HG02642 (cell line): ENCODE data around the gene STK17B.
A peak's percentile ranks its signal among the peaks of the same experiment; 100 is the strongest.
"Not testable (repeated sequence)": the region's sequence is repeated elsewhere in the genome, so short reads cannot be mapped to it uniquely, and the experiment has no call there.

ENCODE experiments used
- ATAC-seq: cut with Tn5 transposase; IDR thresholded peaks from one replicate; pipeline ENCODE4 v1.9.1; 2021; ENCODE audit warnings: mild to moderate bottlenecking; ENCODE audit not compliant: unreplicated experiment, poor library complexity

STK17B gene

DNA sequence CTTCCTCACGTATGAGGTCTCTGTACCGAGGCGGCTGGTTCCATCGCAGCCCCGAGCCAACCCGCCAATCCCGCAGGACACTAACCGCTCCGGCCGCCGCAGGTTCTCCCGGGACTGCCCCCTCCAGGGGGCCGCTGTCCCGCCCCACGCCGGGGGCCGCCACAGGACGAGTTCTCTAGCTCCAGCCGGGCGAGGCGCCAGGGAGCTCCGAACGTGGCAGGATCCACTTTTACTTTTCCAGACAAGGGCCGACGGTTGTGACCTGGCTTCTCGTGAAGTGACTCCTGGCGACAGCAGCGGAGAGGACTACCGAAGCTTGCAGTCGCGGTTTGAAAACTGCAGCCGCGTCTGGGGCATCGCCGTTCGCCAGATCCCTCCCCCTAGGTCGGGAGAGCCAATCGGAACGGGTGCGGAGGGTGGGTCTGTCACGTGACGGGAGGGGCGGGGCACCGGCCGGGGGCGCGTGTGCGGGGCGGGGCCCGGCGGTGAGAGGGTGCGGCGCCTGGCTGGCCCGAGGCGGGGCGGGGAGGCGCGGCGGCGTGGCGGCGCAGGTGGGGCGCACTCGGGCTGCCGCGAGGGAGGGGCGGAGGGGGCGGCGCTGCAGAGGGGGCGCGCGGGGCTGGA is at the start of gene STK17B:
TSS of gene STK17B (minus strand) at position 331 of the 624 bp plus-strand sequence. CDS start 8,195 bp downstream, outside the sequence.
- peak; percentile 56 for ATAC-seq

DNA sequence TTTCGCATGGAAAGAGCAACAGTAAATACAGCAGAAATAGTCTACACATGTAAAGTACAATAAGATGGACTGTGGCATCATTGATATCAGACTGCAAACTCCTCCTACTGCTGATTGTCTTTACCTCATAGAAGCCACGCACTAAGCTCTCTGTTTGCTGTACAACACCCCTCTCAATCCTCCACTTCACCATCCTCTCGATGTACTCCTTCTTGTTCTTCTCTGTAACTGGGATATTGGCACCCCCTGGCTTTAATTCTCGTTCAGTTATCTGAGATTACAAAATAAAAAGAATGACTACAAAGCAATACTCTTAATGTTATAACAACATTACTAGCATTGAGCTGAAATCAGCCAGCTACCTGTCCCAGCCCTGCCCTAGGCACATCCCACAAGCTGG is 49.3 kb upstream of the STK17B start:
- ATAC-seq = no peak

DNA sequence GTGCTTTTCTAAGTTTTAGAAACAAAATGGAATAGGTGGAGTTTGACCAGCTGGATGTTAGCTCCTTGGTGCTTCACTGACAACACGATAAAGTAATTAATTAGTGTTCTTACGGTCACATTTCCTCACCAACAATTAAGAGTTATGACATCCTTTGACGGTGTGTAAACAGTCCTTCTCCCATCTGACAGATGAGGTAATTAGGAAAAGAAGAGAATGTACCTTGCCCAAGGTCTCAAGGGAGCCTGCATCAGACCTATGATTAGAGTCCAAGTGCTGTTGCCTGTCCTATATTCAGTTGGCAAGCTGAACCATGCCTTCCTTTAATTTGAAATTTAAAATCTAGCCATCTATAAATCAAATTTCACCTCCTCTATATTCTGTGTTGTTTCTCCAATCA is 48.3 kb upstream of the STK17B start:
- no peak for ATAC-seq

- ATAC-seq = no peak
Observed at GRCh38 chr2:196218106-196218505, 46.7 kb upstream of the STK17B start.

DNA sequence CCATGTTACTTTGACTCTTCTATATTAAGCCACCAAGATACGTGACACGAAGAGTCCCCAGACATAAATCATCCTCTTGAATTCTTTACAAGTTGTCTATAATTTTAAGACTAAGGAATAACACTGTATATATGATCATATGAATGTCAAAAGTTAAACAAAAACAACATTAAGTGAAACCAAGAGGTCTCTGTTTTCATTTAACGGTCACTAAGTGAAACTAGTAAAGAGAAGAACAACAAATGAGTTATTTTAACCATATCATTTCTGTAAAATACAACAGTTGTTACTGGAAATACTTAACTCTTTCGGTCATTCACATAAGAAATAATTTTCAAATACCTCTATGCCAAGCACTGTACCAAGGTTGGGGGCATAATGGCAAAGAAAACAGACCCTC is 45.7 kb upstream of the STK17B start:
- no peak for ATAC-seq

DNA sequence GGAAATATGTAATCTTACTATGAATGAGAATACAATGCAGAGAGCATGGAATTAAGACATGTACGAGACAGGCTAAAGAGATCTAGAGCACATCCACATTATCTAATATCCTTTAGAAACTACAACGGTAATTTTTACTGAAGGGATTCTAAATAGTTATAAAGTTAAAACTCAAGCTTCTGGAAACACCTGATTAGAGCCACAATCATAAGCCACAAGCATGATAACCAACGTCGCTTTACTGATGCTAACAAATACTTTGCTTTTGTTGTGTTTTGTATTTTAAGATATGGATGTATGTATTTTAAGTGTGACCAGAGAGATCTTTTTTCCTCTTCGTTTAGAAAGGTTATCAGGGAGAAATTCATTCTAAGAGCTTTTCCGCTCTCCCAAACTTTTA is 44.0 kb upstream of the STK17B start:
- ATAC-seq = no peak

DNA sequence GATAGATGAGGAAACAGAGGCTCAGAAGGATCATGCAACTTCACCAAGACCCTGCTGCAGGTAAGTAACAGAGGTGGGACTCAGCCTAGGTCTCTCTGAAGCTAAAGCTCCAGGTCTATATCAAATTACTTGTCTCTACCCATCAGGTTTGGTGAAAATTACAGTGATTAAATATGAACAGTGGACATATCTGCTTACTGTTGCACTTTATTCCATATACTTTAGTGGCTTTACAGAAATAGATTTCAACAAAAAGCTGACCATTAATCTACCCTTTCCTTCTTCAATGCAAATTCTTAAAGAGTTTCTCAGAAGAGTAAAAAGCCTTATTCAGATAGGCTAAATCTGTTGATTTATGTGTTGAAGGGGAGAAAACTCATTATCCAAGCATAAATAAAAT is 42.8 kb upstream of the STK17B start:
- no peak for ATAC-seq

- ATAC-seq = no peak
Observed at GRCh38 chr2:196213252-196213980, 42.0 kb upstream of the STK17B start.

DNA sequence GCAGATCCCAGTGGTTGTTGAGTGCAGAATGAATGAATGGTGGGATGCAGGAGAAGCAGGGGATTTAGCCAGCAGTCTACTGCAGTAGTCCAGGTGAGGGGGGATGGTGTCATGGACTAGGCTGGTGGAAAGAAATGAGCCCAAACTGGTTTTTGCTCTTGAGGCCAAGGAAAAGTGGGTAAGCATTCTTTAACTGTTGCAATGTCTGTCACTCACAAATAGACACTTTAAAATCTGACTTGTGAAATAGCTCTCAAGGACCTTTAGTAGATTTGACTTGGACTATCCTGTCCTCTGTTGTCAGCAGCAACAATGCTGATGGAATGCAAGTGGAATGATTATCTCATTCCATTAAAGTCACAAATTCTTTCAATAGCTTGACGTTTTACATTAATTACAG is 37.5 kb upstream of the STK17B start:
- ATAC-seq = no peak

DNA sequence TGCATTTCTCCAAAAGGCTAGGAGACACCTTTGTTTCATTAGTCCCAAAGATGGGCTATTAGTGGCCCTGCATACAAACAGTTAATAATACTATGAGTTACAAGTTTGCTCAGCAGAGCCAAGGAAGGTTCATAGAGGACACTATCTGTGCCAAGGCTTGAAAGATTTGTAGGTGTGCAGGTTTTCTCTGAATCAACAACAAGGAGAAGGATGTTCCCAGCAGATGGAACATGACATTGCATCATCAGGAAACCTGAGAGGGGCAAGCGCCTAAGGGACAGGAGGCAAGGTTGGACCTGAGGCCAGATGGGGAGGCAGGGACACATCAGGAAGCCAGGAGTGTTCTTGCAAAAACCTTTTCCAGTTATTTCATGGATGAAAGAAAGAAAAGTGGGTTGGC is 35.4 kb upstream of the STK17B start:
- ATAC-seq = no peak

DNA sequence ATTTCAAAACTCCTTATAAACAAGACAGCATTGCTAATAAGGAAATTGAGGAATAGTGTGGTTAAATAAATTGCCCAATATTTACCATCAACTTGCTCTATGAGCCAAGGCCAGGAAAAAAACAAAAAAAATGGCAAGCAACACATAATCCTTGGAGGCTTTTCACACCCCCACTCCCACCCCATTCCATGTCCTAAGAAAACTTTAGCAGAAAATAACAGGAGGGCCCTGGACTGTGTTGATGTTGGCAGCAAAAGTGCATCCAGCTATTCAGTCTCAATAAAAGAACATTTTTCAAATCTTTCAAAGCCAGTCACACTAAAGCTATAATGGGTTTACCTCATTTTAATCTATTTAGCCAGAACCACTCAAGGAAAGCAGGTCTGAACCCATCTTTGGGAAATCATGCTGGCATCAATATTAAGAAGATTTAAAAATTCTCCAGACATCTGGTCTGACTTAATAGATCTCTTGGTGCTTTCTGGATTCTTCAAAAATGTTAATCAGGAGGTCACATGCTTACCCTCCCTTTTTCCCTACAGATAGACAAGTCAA is 34.6 kb upstream of the STK17B start:
- ATAC-seq = no peak

- ATAC-seq = no peak
Observed at GRCh38 chr2:196205011-196205766, 33.8 kb upstream of the STK17B start.

- no peak for ATAC-seq
Observed at GRCh38 chr2:196201229-196202009, 30.0 kb upstream of the STK17B start.

DNA sequence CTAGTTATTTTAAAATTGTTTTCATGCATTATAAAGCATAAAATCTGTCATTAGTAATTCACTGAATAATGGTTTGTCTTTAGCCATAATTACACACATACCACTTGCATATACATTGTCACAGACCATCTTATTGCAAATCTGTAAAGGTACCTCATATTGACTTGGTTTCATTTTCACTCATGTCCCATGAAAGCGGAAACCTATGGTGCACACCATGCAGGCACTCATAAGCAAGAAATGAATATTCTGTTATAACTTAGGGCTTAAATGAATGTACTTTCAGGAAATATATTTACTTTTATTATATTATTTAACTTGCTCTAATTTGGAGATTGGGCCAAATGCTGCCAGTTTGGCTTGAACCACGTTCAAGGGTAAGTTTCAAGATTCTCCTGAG is 29.2 kb upstream of the STK17B start:
- peak; percentile 99 for ATAC-seq

DNA sequence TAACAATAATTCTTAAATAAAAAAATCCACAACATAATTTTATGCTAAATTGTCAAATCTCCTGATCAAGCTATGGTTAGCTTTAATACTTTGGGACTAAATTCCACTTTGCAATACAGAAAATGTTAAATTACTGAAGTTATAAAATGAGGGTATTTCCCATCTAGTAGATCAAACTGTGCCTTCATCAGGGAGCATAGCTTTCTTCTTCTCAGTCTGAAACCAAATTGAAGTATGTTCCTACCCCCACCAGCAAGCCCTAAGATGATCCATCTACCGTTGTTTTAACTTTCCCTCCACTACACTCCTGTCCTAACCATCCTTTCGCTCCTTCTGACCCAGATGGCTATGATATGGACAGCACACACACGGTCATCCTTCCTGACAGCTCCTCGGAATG is 24.4 kb upstream of the STK17B start:
- no peak for ATAC-seq

- no peak for ATAC-seq
Observed at GRCh38 chr2:196195302-196195701, 23.9 kb upstream of the STK17B start.

DNA sequence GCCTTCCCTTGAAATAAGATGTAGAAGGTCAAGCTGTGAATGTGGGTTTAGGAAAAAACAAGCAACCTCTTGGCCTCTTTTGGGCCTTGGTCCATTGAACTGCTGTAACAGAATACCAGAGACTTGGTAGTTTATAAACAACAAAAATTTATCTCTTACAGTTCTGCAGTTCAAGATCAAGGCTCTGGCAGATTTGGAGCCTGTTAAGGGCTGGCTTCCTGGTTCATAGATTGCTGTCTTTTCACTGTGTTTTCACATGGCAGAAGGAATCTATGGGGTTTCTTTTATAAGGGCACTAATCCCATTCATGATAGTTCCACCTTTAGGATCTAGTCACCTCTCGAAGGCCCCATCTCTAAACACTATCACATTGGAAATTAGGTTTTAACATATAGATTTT is 20.2 kb upstream of the STK17B start:
- no peak for ATAC-seq

DNA sequence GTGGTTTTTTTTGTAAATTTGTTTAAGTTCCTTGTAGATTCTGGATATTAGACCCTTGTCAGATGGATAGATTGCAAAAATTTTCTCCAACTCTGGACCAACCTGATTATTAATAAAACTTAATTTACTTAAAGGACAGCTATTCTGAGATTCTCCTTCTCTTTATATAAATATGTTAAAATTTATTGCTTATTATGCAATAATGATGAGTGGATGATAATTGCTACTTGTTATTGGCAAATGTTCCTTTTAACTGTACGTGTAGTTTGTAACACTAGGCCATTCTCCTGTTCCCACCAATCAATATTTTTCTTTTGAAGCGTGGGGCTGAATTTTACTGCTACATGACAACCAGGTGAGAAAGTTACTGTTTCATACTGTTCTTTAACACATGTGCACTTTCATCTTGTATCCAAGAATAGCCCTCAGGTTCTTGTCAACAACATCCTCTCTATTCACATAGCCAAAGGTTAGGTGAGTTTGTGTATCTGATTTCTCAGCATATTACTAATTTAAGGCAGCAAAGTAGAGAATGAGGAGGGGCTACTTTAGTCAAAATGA is 16.6 kb upstream of the STK17B start:
- peak; percentile 55 for ATAC-seq

DNA sequence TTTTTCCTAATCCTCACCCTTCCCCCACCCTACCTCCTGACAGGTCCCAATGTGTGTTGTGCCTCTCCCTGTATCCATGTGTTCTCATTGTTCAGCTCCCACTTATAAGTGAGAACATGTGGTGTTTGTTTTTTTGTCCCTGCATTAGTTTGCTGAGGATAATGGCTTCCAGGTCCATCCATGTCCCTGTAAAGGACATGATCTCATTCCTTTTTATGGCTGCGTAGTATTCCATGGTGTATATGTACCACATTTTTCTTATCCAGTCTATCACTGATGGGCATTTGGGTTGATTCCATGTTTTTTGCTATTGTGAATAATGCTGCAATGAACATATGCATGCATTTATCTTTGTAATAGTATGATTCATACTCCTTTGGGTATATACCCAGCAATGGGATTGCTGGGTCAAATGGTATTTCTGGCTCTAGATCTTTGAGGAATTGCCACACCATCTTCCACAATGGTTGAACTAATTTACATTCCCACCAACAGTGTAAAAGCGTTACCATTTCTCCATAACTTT is 15.9 kb upstream of the STK17B start:
- ATAC-seq = not testable (repeated sequence)
